Fibroblast of the conjunctiva (primary cell): Measurements from ENCODE around the gene PCCA.
"Not testable (repeated sequence)": the region's sequence is repeated elsewhere in the genome, so short reads cannot be mapped to it uniquely, and the experiment has no call there.

Experiments used
- DNase-seq: peaks from one replicate; pipeline ENCODE4 v3.0.0-alpha.2; 2010; ENCODE audit warnings: low read depth

PCCA gene

GRCh38 chr13:100195568-100195967 is 106.7 kb downstream of the PCCA start:
- DNase-seq, result no peak

- DNase-seq, result peak; percentile 10
Observed at GRCh38 chr13:100196375-100196774, 107.5 kb downstream of the PCCA start.

GRCh38 chr13:100197116-100197515 is 108.2 kb downstream of the PCCA start:
- no peak for DNase-seq

- DNase-seq, result no peak
Observed at GRCh38 chr13:100197591-100198365, 108.9 kb downstream of the PCCA start.

GRCh38 chr13:100203696-100204367 is 114.9 kb downstream of the PCCA start:
- no peak for DNase-seq

GRCh38 chr13:100208002-100208401 is 119.1 kb downstream of the PCCA start:
- no peak for DNase-seq

- no peak for DNase-seq
Observed at GRCh38 chr13:100208626-100209025, 119.7 kb downstream of the PCCA start.

- DNase-seq, result peak; percentile 16
Observed at GRCh38 chr13:100209857-100210825, 121.2 kb downstream of the PCCA start.

- no peak for DNase-seq
Observed at GRCh38 chr13:100211016-100211710, 122.3 kb downstream of the PCCA start.

GRCh38 chr13:100212904-100213553 is 124.1 kb downstream of the PCCA start:
- DNase-seq, result no peak

GRCh38 chr13:100213576-100213975 is 124.7 kb downstream of the PCCA start:
- DNase-seq, result no peak

GRCh38 chr13:100214886-100215285 is 126.0 kb downstream of the PCCA start:
- peak; percentile 58 for DNase-seq

GRCh38 chr13:100221166-100221565 is 132.3 kb downstream of the PCCA start:
- no peak for DNase-seq

- DNase-seq, result not testable (repeated sequence)
Observed at GRCh38 chr13:100223966-100224530, 135.2 kb downstream of the PCCA start.

GRCh38 chr13:100229603-100230002 is 140.7 kb downstream of the PCCA start:
- no peak for DNase-seq

GRCh38 chr13:100230769-100231149 is 141.9 kb downstream of the PCCA start:
- DNase-seq, result no peak

- no peak for DNase-seq
Observed at GRCh38 chr13:100231176-100231575, 142.3 kb downstream of the PCCA start.

GRCh38 chr13:100234006-100234405 is 145.1 kb downstream of the PCCA start:
- no peak for DNase-seq

- no peak for DNase-seq
Observed at GRCh38 chr13:100234524-100235136, 145.7 kb downstream of the PCCA start.

- DNase-seq, result peak; percentile 46
Observed at GRCh38 chr13:100235311-100235901, 146.5 kb downstream of the PCCA start.
